Hepatocyte (in vitro differentiated cells): ENCODE measurements around the gene TMOD2.

ENCODE experiments used
- CTCF ChIP-seq: fragments of 200-600 bp; sonication (generic); IDR thresholded peaks from 2 replicates; pipeline ENCODE4 v1.5.1; 2016; ENCODE audit warnings: antibody characterized with exemption, mild to moderate bottlenecking; ENCODE audit not compliant: poor library complexity
- EZH2 ChIP-seq: fragments of 200-600 bp; sonication (generic); IDR thresholded peaks from 2 replicates; pipeline ENCODE4 v1.6.1; 2016; ENCODE audit warnings: antibody characterized with exemption, mild to moderate bottlenecking, borderline replicate concordance

GRCh38 chr15:51802593-51802992 lies 51.2 kb downstream of the TMOD2 start:
- TF ChIP-seq CTCF (no peak), EZH2 (no peak)
